Mucosa of stomach (tissue), 1 donor: Measurements from ENCODE around the gene FRAS1.

Experiments
- H3K27me3 ChIP-seq: one replicate; pipeline ENCODE4 v1.7.0; 2013; ENCODE audit warnings: mild to moderate bottlenecking, low read length; ENCODE audit not compliant: control insufficient read depth, insufficient read depth
- H3K36me3 ChIP-seq: one replicate; pipeline ENCODE4 v1.7.0; 2013; ENCODE audit warnings: low read length; ENCODE audit not compliant: control insufficient read depth, insufficient read depth
- H3K4me1 ChIP-seq: one replicate; pipeline ENCODE4 v1.7.0; 2013; ENCODE audit warnings: mild to moderate bottlenecking, low read length; ENCODE audit not compliant: control insufficient read depth, insufficient read depth
- H3K4me3 ChIP-seq: one replicate; pipeline ENCODE4 v1.7.0; 2013; ENCODE audit warnings: low read length
- H3K9ac ChIP-seq: one replicate; pipeline ENCODE4 v1.7.0; 2013; ENCODE audit warnings: mild to moderate bottlenecking, low read length, moderate library complexity
- H3K9me3 ChIP-seq: one replicate; pipeline ENCODE4 v1.7.0; 2013; ENCODE audit warnings: mild to moderate bottlenecking, low read length, moderate library complexity; ENCODE audit not compliant: control insufficient read depth
- donor health status: Pancreatic carcinoma.

Gene FRAS1

GRCh38 chr4:78379040-78379439 lies 321.9 kb downstream of the FRAS1 start:
- no peaks in the 10 kb centered on the region for H3K27me3 ChIP-seq
- H3K4me3 ChIP-seq = no peak overlapping the region
- no peak overlapping the region for H3K9ac ChIP-seq
- no peaks in the 10 kb centered on the region for H3K36me3 ChIP-seq
- no peaks in the 10 kb centered on the region for H3K4me1 ChIP-seq
- no peaks in the 10 kb centered on the region for H3K9me3 ChIP-seq

DNA sequence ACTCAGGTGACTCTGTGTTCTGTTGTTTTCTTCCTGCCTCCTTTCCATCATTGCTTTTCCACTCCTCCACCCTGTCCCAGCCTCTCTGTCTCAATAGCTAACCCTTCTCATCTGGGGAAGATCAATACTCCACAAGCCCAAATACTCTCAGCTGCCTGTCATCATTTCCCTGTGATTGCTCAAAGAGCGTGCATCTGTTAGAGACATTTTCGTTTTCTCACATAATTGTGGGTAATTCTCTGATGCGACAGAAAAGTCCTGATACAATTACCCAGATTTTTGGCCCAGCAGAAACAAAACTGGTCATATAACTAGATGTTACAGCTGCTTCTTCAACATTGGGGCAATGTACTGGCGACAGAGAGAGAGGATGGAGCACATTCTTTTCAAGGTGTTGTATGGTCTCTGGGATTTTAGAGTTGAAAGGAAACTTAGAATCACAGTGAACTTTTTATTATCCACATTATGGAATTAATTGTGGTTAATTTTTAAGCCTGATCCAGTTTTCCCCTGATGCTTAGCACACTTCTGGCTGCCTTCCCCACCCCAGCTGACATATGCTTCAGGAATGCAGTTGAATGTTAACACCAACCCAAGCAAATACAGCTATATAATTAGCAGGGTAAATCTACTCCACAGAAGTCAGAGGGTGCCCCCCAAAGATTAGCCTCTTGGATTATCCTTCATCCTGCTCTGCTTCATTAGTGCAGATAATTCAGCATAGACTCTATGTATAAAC lies 323.0 kb downstream of the FRAS1 start:
- H3K36me3 ChIP-seq = no peaks in the 10 kb centered on the region
- no peaks in the 10 kb centered on the region for H3K27me3 ChIP-seq
- H3K9me3 ChIP-seq = no peaks in the 10 kb centered on the region
- no peak overlapping the region for H3K4me3 ChIP-seq
- H3K4me1 ChIP-seq = no peaks in the 10 kb centered on the region
- H3K9ac ChIP-seq = no peak overlapping the region

DNA sequence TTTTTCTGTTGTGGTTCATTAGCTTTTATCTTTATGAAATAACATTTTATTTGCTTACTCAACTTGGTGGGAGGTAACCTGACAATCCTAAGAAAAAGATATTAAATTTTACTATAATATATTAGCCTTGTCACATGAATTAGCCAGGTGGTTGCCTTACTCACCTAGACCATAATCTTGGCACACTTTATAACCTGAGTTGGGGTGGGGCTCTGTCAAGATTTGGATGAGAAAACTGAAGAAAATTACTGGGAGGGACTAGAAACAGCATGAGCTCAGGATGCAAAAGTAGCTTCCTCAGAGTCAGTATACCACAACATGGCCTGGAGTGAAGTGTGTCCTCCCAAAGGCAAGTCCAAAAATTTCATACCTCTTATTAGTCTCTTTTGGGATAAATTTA lies 329.6 kb downstream of the FRAS1 start:
- Histone ChIP-seq H3K9me3 (no peaks in the 10 kb centered on the region), H3K4me3 (no peak overlapping the region), H3K4me1 (no peaks in the 10 kb centered on the region), H3K27me3 (no peaks in the 10 kb centered on the region), H3K9ac (no peak overlapping the region), H3K36me3 (no peaks in the 10 kb centered on the region)

DNA sequence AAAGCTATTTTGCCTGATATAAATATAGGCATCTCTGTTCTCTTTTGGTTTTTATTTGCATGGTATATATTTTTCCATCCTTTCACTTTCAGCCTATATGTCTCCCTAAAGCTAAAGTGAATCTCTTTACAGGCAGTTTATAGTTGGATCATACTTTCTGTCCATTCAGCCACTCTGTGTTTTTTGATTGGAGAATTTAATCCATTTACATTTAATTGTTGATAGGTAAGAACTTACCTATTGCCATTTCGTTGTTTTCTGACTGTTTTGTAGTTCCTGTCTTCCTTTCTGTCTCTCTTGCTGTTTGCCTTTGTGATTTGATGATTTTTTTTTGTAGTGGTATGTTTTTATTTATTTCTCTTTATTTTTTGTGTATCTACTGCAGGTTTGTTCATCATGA lies 338.5 kb downstream of the FRAS1 start:
- Histone ChIP-seq H3K9ac (no peak overlapping the region), H3K4me3 (no peak overlapping the region), H3K27me3 (no peaks in the 10 kb centered on the region), H3K36me3 (no peaks in the 10 kb centered on the region), H3K9me3 (no peaks in the 10 kb centered on the region), H3K4me1 (no peaks in the 10 kb centered on the region)

DNA sequence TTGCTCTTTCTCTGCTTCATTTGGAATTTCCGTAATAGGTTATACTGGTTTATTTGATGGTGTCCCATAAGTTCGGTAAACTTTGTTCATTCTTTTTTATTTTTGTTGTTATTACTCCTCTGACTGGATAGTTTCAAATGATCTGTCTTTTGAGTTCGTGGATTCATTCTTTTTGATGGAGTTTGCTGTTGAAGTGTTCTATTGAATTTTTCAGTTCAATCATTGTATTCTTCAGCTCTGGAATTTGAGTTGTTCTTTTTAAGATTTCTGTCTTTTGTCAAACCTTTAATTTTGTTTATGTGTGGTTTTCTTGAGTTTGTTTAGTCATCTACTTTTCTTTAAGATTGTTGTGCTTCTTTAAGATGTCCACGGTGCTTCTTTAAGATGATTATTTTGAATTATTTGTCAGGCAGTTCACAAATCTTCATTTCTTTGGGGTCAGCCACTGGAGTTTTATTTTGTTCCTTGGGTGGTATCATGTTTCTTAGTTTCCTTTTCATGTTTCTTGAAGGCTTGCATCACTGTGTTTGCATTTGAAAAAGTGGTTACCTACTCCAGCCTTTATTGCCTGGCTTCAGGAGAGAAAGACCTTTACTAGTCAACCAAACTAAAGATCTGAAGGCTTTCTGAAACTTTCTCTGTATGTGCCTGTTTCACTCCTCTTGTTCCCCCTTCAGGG lies 339.6 kb downstream of the FRAS1 start:
- Histone ChIP-seq H3K27me3 (no peaks in the 10 kb centered on the region), H3K4me3 (no peak overlapping the region), H3K9me3 (no peaks in the 10 kb centered on the region), H3K36me3 (no peaks in the 10 kb centered on the region), H3K4me1 (no peaks in the 10 kb centered on the region), H3K9ac (no peak overlapping the region)

DNA sequence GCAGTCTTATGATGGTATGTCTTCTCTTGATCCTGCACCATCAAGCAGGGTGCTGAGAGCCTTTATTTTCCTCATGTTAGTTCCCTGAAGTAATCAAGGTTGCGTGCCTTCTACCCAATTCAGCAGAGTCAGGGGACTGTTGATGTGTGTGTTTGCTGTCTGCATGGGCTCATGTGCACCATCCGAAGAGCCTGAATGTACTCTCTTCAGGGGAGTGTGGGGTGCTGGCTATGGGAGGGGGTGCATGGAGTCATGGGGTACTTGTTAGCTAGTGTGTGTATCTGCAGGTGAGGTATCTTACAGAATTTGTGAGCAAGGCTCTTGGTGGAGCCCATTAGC lies 340.1 kb downstream of the FRAS1 start:
- Histone ChIP-seq H3K27me3 (no peaks in the 10 kb centered on the region), H3K9me3 (no peaks in the 10 kb centered on the region), H3K4me1 (no peaks in the 10 kb centered on the region), H3K9ac (no peak overlapping the region), H3K36me3 (no peaks in the 10 kb centered on the region), H3K4me3 (no peak overlapping the region)

DNA sequence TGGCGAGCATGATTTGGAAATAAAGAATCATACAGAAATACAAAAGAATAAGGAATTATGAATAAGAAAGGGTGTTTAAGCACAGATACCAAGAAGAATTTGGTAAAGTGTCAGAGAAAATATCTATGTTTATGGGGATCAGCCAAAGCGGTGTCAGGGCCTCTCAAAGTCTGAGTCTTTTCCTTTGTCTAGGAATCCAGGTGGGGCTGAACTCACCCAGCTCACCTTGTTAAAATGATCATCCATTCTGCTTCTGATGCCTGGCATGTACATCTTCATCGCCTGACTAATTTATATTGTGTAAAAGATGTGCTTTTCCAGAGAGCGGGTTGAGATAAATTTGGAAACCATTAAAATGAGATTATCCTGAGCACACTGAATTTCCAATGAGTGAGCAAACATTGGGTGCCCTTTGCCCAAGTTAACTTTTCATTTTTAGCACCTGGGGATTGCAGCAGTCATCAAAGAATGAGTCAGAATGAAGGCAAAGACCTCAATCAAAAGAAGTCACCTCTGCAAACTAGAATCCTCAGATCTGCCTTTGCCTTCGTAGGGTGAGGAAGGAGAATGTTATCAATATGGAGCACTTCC lies 352.6 kb downstream of the FRAS1 start:
- H3K9ac ChIP-seq = no peak overlapping the region
- no peak overlapping the region for H3K4me3 ChIP-seq
- no peaks in the 10 kb centered on the region for H3K27me3 ChIP-seq
- no peaks in the 10 kb centered on the region for H3K9me3 ChIP-seq
- no peaks in the 10 kb centered on the region for H3K36me3 ChIP-seq
- H3K4me1 ChIP-seq = no peaks in the 10 kb centered on the region

DNA sequence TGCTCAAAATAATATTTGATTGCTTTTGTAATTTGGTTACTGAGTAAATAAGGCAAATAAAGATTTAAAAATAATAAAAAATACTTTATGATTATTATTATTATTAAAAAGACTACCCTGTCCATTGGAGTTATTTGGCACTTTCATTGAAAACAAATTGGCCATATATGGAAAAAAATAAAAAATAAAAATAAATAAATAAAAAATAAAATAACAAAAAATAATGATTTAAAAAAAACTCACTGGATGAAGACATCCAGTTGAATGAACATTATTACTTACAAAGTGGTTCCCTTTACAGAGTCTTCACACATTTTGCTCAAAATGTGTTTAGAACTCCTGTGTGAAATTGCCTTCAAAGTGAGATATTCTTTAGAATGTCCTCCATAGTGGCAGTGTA lies 353.1 kb downstream of the FRAS1 start:
- H3K4me1 ChIP-seq = no peaks in the 10 kb centered on the region
- no peaks in the 10 kb centered on the region for H3K27me3 ChIP-seq
- H3K4me3 ChIP-seq = no peak overlapping the region
- H3K9ac ChIP-seq = no peak overlapping the region
- no peaks in the 10 kb centered on the region for H3K9me3 ChIP-seq
- no peaks in the 10 kb centered on the region for H3K36me3 ChIP-seq

DNA sequence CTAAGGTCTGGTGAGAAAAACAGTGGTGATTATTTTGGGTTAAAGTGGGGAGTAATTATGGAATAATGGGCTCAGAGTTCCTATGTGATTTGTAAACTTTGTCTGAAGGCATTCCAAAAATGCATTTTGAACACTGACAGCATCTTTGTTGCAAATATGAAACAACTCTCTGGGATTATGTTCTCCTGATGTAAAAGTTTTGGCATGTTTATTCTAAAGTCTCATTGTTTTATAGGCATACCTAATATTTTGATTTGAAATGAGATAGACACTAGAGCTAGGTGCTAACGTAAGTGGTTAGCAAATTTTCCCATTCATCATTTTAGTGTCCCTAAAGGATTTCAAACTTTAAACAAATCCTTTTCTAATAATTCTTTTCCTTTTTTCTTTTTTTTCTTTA lies 353.6 kb downstream of the FRAS1 start:
- Histone ChIP-seq H3K9me3 (no peaks in the 10 kb centered on the region), H3K9ac (no peak overlapping the region), H3K4me3 (no peak overlapping the region)

DNA sequence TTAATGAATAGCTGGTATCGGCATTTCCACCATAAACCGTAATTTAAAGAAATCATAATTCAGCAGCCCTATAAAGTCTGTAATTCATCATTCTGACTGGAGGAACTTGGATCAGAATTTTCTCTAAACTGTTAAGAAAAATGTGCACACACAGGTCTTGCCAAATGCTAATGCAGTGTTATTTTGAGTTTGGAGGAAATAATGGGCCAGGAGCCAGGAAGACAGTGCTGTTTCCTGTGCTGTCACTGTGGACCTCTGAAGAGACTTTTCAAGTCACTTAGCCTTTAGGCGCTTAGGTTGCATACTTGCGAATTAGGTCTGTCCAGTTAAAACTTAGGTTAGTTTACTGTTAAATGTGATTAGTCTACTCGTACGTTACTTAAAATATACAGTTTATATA lies 357.0 kb downstream of the FRAS1 start:
- H3K4me3 ChIP-seq = no peak overlapping the region
- no peaks in the 10 kb centered on the region for H3K9me3 ChIP-seq
- H3K36me3 ChIP-seq = no peaks in the 10 kb centered on the region
- no peaks in the 10 kb centered on the region for H3K27me3 ChIP-seq
- H3K9ac ChIP-seq = no peak overlapping the region
- no peaks in the 10 kb centered on the region for H3K4me1 ChIP-seq

More for the DNA sequence above, 353.6 kb downstream of the FRAS1 start:
- H3K36me3 ChIP-seq = no peaks in the 10 kb centered on the region
- no peaks in the 10 kb centered on the region for H3K4me1 ChIP-seq
- H3K27me3 ChIP-seq = no peaks in the 10 kb centered on the region

DNA sequence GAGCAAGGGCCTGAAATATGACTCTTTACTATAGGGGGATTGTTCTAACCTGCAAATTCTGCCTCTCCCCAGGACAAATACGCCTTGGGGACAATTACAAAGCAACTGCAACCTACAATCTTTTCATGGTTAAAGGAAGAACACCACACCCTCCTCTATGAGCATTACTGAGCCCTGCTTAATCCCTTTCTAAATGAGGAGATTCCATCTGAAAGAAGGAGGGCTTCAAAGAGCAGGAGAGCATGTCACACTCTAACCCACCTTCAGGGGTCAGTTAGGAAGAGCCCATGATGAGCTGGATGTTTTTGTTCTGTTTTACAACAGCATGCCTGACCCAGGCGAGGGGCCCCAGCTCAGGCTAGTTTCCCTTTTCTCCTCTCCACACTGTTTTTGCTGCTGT lies 360.5 kb downstream of the FRAS1 start:
- H3K9me3 ChIP-seq = no peaks in the 10 kb centered on the region
- no peaks in the 10 kb centered on the region for H3K4me1 ChIP-seq
- no peaks in the 10 kb centered on the region for H3K27me3 ChIP-seq
- no peaks in the 10 kb centered on the region for H3K36me3 ChIP-seq
- H3K9ac ChIP-seq = no peak overlapping the region
- H3K4me3 ChIP-seq = no peak overlapping the region

GRCh38 chr4:78418406-78418805 lies 361.3 kb downstream of the FRAS1 start:
- no peaks in the 10 kb centered on the region for H3K36me3 ChIP-seq
- no peak overlapping the region for H3K9ac ChIP-seq
- H3K27me3 ChIP-seq = no peaks in the 10 kb centered on the region
- no peaks in the 10 kb centered on the region for H3K4me1 ChIP-seq
- no peaks in the 10 kb centered on the region for H3K9me3 ChIP-seq
- H3K4me3 ChIP-seq = no peak overlapping the region
